Vagina (tissue), 2 donors: ENCODE results near the gene NINJ2. TPM values are rescaled to one million over a fixed set of nuclear protein-coding genes. Genes with fewer than 3 reads are reported as not detected.
A peak's percentile ranks its signal among the peaks of the same experiment; 100 is the strongest.
"Not testable (repeated sequence)": the region's sequence is repeated elsewhere in the genome, so short reads cannot be mapped to it uniquely, and the experiment has no call there.

ENCODE experiments used
- DNase-seq, 2 donors: peaks; one replicate each; pipeline ENCODE4 v3.0.0-alpha.2; 2017; ENCODE audit errors: extremely low spot score in 2 of 2
- H3K27ac ChIP-seq: fragments of 200-600 bp; sonication (generic); one replicate; pipeline ENCODE4 v1.5.1; 2019
- H3K27me3 ChIP-seq: fragments of 200-600 bp; sonication (generic); one replicate; pipeline ENCODE4 v1.5.1; 2019
- H3K36me3 ChIP-seq, 2 donors: fragments of 200-600 bp; sonication (generic); one replicate each; pipeline ENCODE4 v1.5.1; 2017 to 2019
- H3K4me1 ChIP-seq: fragments of 200-600 bp; sonication (generic); one replicate; pipeline ENCODE4 v1.5.1; 2019
- H3K4me3 ChIP-seq, 2 donors: fragments of 200-600 bp; sonication (generic); 1 replicate in 1 of 2; 2 replicates in 1 of 2; pipeline ENCODE4 v1.5.1; 2016 to 2019
- H3K9me3 ChIP-seq: fragments of 200-600 bp; sonication (generic); one replicate; pipeline ENCODE4 v1.5.1; 2019
- CTCF ChIP-seq, 3 experiments: fragments of 450-650 bp in 2 of 3; fragments of 200-600 bp in 1 of 3; sonication (generic) in 1 of 3; IDR thresholded peaks; one replicate each; pipeline ENCODE4 v1.5.1; 2017 to 2019; ENCODE audit warnings: antibody characterized with exemption in 3 of 3, mild to moderate bottlenecking in 2 of 3, moderate library complexity in 2 of 3
- POLR2A ChIP-seq, 2 donors: fragments of 450-650 bp; IDR thresholded peaks; one replicate each; pipeline ENCODE4 v1.6.1; 2017; ENCODE audit warnings: antibody characterized with exemption in 2 of 2, mild to moderate bottlenecking in 2 of 2, moderate library complexity in 2 of 2
- POLR2AphosphoS5 ChIP-seq, 2 donors: sonication (generic); formaldehyde crosslinking; IDR thresholded peaks; one replicate each; pipeline ENCODE4 v1.9.0; 2017; ENCODE audit warnings: antibody characterized with exemption in 2 of 2, mild to moderate bottlenecking in 2 of 2, low read depth in 1 of 2; ENCODE audit not compliant: insufficient read depth in 1 of 2
- intact Hi-C: fragments of 100-400 bp; cut with DNase I; formaldehyde crosslinking; loops from one replicate; pipeline ENCODE4 v1.15.1; 2023
- total RNA-seq: library from RNA; depleted of rRNA; stranded (reverse); fragments of >200 nt; gene quantifications from one replicate; pipeline ENCODE4 v1.2.3, GENCODE V29; 2016

The NINJ2 gene
- total RNA-seq, 1 donor from 2014 or later, result 23.8 TPM

- TF ChIP-seq CTCF (IDR thresholded peaks at IDR 0.05), result no peak
- TF ChIP-seq POLR2AphosphoS5 (IDR thresholded peaks at IDR 0.05; ENCODE audit: insufficient read depth in 1 of 2, low read depth in 1 of 2), result peak in 1 of 2 donors; percentile 52
- H3K9me3 ChIP-seq, result no peaks in the 10 kb centered on the region
- no peak for DNase-seq
- intact Hi-C loops, result no loop called here
- no peak overlapping the region for H3K4me3 ChIP-seq
- peak overlapping the region; percentile 74 for H3K27ac ChIP-seq
- no peaks in the 10 kb centered on the region for H3K36me3 ChIP-seq
- no peaks in the 10 kb centered on the region for H3K27me3 ChIP-seq
- H3K4me1 ChIP-seq, result peaks cover 33% of the 10 kb centered on the region
These were observed 31.0 kb downstream of the NINJ2 start for GRCh38 chr12:632102-632696.

GRCh38 chr12:630656-631632 is 32.3 kb downstream of the NINJ2 start:
- peak overlapping the region; percentile 28 to 31 for H3K4me3 ChIP-seq
- DNase-seq, result no peak
- peak overlapping the region; percentile 74 for H3K27ac ChIP-seq

GRCh38 chr12:628742-629078 is 34.5 kb downstream of the NINJ2 start:
- not testable (repeated sequence) for H3K9me3 ChIP-seq

More at GRCh38 chr12:630656-631632, 32.3 kb downstream of the NINJ2 start:
- TF ChIP-seq POLR2A (IDR thresholded peaks at IDR 0.05) (no peak), POLR2AphosphoS5 (IDR thresholded peaks at IDR 0.05; ENCODE audit: insufficient read depth in 1 of 2, low read depth in 1 of 2) (peak in 1 of 2 donors; percentile 79), CTCF (IDR thresholded peaks at IDR 0.05) (no peak)
- no peaks in the 10 kb centered on the region for H3K36me3 ChIP-seq
- no peaks in the 10 kb centered on the region for H3K27me3 ChIP-seq
- no peaks in the 10 kb centered on the region for H3K9me3 ChIP-seq
- intact Hi-C loops, result no loop called here
- peaks cover 33% of the 10 kb centered on the region for H3K4me1 ChIP-seq

GRCh38 chr12:627863-628741 is 35.1 kb downstream of the NINJ2 start:
- Histone ChIP-seq H3K27me3 (no peaks in the 10 kb centered on the region), H3K4me1 (peaks cover 27% of the 10 kb centered on the region), H3K9me3 (no peaks in the 10 kb centered on the region), H3K4me3 (no peak overlapping the region), H3K36me3 (no peaks in the 10 kb centered on the region), H3K27ac (no peak overlapping the region)
- no peak for DNase-seq
- no peak for TF ChIP-seq POLR2A (IDR thresholded peaks at IDR 0.05)
- TF ChIP-seq POLR2AphosphoS5 (IDR thresholded peaks at IDR 0.05; ENCODE audit: insufficient read depth in 1 of 2, low read depth in 1 of 2), result no peak
- TF ChIP-seq CTCF (IDR thresholded peaks at IDR 0.05), result no peak
- intact Hi-C loops, result no loop called here

More at GRCh38 chr12:628742-629078, 34.5 kb downstream of the NINJ2 start:
- H3K27ac ChIP-seq, intact Hi-C loops, DNase-seq, H3K27me3 ChIP-seq, H3K4me3 ChIP-seq, H3K36me3 ChIP-seq: not testable (repeated sequence)
- H3K4me1 ChIP-seq, result peaks cover 33% of the 10 kb centered on the region

- H3K9me3 ChIP-seq, result no peaks in the 10 kb centered on the region
- TF ChIP-seq POLR2A (IDR thresholded peaks at IDR 0.05) (no peak), CTCF (IDR thresholded peaks at IDR 0.05) (no peak), POLR2AphosphoS5 (IDR thresholded peaks at IDR 0.05; ENCODE audit: insufficient read depth in 1 of 2, low read depth in 1 of 2) (no peak)
- no peak for DNase-seq
- no peak overlapping the region for H3K4me3 ChIP-seq
- peaks cover 19% of the 10 kb centered on the region for H3K4me1 ChIP-seq
- H3K36me3 ChIP-seq, result no peaks in the 10 kb centered on the region
- H3K27ac ChIP-seq, result no peak overlapping the region
- intact Hi-C loops, result no loop called here
- no peaks in the 10 kb centered on the region for H3K27me3 ChIP-seq
These were observed 36.0 kb downstream of the NINJ2 start for GRCh38 chr12:627285-627684.
